ENCODE measurements around the gene TNFRSF1A. TPM values are rescaled to one million over a fixed set of nuclear protein-coding genes. Genes with fewer than 3 reads are reported as not detected.

Gene TNFRSF1A
- total and polyA plus RNA-seq, 9 of the 15 experiments (the other 6 are each of a cell fraction or from before 2014, with no cell fraction given): 0.76 to 43.5 (median 30.0) TPM

DNA sequence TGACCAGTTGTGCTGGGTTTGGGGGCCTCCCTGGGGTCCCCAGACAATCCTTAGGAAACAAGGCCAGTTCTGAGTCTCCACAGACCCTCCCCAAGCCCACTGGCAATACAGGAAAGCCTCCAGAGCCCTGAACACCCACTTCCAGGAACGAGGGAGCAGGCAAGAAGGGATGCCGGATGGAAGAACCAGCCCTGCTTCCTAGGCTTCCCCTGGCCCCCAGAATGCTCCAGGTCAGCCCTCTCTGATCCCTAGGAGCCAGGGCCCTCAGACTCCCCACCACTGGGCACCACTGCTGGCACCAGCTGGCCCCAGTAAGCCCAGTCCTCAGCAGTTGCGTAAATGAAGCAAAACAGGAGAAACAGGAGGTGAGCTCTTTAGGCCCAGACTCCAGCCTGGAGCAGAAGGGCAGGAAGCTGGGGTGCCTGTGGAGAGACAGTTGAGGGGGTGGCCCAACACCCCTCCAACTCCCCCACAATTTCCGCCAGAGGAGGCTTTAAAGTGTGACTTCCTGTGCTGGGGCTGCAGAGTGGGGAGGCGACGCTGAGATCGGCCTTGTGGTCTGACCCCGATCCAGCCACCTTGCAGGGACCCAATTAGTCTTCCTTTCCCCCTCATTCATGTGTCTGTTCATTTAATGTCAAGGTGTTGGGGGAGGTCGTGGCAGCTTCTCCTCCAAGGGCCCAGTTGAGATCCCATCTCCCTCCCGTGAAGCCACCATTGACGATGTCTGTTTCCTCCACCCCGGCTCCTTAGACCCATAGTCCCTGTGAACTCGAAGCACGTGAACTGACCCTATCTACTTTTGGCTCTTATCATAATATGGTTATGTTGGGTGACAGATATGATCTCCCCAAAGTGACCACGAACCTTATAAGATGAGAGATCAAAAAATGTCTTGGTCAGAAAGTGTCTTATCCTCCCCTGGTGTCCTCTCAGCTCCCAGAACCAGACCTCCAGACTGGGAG is 4.7 kb downstream of the TNFRSF1A start (continued):
- TF ChIP-seq, protein P1, sequence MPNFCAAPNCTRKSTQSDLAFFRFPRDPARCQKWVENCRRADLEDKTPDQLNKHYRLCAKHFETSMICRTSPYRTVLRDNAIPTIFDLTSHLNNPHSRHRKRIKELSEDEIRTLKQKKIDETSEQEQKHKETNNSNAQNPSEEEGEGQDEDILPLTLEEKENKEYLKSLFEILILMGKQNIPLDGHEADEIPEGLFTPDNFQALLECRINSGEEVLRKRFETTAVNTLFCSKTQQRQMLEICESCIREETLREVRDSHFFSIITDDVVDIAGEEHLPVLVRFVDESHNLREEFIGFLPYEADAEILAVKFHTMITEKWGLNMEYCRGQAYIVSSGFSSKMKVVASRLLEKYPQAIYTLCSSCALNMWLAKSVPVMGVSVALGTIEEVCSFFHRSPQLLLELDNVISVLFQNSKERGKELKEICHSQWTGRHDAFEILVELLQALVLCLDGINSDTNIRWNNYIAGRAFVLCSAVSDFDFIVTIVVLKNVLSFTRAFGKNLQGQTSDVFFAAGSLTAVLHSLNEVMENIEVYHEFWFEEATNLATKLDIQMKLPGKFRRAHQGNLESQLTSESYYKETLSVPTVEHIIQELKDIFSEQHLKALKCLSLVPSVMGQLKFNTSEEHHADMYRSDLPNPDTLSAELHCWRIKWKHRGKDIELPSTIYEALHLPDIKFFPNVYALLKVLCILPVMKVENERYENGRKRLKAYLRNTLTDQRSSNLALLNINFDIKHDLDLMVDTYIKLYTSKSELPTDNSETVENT (CRISPR knock-in tag; IDR thresholded peaks at IDR 0.05): no peak
- TF ChIP-seq, protein P2, sequence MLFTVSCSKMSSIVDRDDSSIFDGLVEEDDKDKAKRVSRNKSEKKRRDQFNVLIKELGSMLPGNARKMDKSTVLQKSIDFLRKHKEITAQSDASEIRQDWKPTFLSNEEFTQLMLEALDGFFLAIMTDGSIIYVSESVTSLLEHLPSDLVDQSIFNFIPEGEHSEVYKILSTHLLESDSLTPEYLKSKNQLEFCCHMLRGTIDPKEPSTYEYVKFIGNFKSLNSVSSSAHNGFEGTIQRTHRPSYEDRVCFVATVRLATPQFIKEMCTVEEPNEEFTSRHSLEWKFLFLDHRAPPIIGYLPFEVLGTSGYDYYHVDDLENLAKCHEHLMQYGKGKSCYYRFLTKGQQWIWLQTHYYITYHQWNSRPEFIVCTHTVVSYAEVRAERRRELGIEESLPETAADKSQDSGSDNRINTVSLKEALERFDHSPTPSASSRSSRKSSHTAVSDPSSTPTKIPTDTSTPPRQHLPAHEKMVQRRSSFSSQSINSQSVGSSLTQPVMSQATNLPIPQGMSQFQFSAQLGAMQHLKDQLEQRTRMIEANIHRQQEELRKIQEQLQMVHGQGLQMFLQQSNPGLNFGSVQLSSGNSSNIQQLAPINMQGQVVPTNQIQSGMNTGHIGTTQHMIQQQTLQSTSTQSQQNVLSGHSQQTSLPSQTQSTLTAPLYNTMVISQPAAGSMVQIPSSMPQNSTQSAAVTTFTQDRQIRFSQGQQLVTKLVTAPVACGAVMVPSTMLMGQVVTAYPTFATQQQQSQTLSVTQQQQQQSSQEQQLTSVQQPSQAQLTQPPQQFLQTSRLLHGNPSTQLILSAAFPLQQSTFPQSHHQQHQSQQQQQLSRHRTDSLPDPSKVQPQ (CRISPR knock-in tag; IDR thresholded peaks at IDR 0.05; ENCODE audit: borderline replicate concordance): no peak
- TF ChIP-seq NELFE (IDR thresholded peaks at IDR 0.05; ENCODE audit: insufficient read depth, insufficient read length): no peak
- TF ChIP-seq, protein P3, sequence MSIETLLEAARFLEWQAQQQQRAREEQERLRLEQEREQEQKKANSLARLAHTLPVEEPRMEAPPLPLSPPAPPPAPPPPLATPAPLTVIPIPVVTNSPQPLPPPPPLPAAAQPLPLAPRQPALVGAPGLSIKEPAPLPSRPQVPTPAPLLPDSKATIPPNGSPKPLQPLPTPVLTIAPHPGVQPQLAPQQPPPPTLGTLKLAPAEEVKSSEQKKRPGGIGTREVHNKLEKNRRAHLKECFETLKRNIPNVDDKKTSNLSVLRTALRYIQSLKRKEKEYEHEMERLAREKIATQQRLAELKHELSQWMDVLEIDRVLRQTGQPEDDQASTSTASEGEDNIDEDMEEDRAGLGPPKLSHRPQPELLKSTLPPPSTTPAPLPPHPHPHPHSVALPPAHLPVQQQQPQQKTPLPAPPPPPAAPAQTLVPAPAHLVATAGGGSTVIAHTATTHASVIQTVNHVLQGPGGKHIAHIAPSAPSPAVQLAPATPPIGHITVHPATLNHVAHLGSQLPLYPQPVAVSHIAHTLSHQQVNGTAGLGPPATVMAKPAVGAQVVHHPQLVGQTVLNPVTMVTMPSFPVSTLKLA (conservative IDR thresholded peaks at IDR 0.05): peak in 1 of 2 experiments; percentile 40; a peak in 2 of 4 replicates
- TF ChIP-seq, protein P4, sequence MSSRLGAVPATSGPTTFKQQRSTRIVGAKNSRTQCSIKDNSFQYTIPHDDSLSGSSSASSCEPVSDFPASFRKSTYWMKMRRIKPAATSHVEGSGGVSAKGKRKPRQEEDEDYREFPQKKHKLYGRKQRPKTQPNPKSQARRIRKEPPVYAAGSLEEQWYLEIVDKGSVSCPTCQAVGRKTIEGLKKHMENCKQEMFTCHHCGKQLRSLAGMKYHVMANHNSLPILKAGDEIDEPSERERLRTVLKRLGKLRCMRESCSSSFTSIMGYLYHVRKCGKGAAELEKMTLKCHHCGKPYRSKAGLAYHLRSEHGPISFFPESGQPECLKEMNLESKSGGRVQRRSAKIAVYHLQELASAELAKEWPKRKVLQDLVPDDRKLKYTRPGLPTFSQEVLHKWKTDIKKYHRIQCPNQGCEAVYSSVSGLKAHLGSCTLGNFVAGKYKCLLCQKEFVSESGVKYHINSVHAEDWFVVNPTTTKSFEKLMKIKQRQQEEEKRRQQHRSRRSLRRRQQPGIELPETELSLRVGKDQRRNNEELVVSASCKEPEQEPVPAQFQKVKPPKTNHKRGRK (tag; IDR thresholded peaks at IDR 0.05): no peak
- 0 out of 2 replicates have a peak, but pooled peaks have one; percentile 7 for TF ChIP-seq ESRRA (IDR thresholded peaks at IDR 0.05; ENCODE audit: borderline replicate concordance, low read depth)
- TF ChIP-seq KLF16 (IDR thresholded peaks at IDR 0.05): peak; percentile 20; the same call in 1 of the 2 replicates
- TF ChIP-seq SMAD4 (CRISPR knock-in tag; conservative IDR thresholded peaks at IDR 0.05): 0 out of 2 replicates have a peak, but pooled peaks have one; percentile 40
- TF ChIP-seq ETV1 (tag; conservative IDR thresholded peaks at IDR 0.05; ENCODE audit: low read depth): peak; percentile 72
- TF ChIP-seq CXXC5 (CRISPR knock-in tag; IDR thresholded peaks at IDR 0.05): peak; percentile 13; the same call in 1 of the 2 replicates
- peak; percentile 40; the same call in 1 of the 2 replicates for TF ChIP-seq EP300 (IDR thresholded peaks at IDR 0.05; ENCODE audit: low read length)
- peak; percentile 21; the same call in 1 of the 2 replicates for TF ChIP-seq ZNF589 (CRISPR knock-in tag; IDR thresholded peaks at IDR 0.05; ENCODE audit: low read depth)
- TF ChIP-seq, protein P5, sequence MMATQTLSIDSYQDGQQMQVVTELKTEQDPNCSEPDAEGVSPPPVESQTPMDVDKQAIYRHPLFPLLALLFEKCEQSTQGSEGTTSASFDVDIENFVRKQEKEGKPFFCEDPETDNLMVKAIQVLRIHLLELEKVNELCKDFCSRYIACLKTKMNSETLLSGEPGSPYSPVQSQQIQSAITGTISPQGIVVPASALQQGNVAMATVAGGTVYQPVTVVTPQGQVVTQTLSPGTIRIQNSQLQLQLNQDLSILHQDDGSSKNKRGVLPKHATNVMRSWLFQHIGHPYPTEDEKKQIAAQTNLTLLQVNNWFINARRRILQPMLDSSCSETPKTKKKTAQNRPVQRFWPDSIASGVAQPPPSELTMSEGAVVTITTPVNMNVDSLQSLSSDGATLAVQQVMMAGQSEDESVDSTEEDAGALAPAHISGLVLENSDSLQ (IDR thresholded peaks at IDR 0.05): no peak
- peak; percentile 28 for TF ChIP-seq CCNT2 (IDR thresholded peaks at IDR 0.05; ENCODE audit: borderline replicate concordance, extremely low read depth, insufficient read length, low read depth, low read length)
- TF ChIP-seq KAT7 (CRISPR knock-in tag; IDR thresholded peaks at IDR 0.05; ENCODE audit: borderline replicate concordance): peak; percentile 58; the same call in 1 of the 2 replicates

Data from K562 (cell line).